Gastrocnemius medialis (tissue), 4 donors: ENCODE results near the gene STAT6. TPM values are rescaled to one million over a fixed set of nuclear protein-coding genes. Genes with fewer than 3 reads are reported as not detected.
A peak's percentile ranks its signal among the peaks of the same experiment; 100 is the strongest.

Experiments used
- ATAC-seq, 2 donors: fragments of 150-250 bp; one replicate each; pipeline ENCODE4 v1.9.1; 2016
- DNase-seq, 2 donors: peaks; one replicate each; pipeline ENCODE4 v3.0.0-alpha.2; 2019
- H3K27ac ChIP-seq, 4 donors: fragments of 200-600 bp; sonication (generic); 1 replicate in 1 of 4; 2 replicates in 3 of 4; pipeline ENCODE4 v1.5.1; 2016 to 2018; ENCODE audit warnings: mild to moderate bottlenecking in 2 of 4, moderate library complexity in 1 of 4
- H3K27me3 ChIP-seq, 3 donors: fragments of 200-600 bp; sonication (generic) in 2 of 3; 1 replicate in 1 of 3; 2 replicates in 2 of 3; pipeline versions ENCODE4 v1.5.1 to v1.6.0; 2016 to 2019; ENCODE audit warnings: mild to moderate bottlenecking in 1 of 3, moderate library complexity in 1 of 3
- H3K36me3 ChIP-seq, 2 donors: fragments of 200-600 bp; sonication (generic) in 1 of 2; one replicate each; pipeline ENCODE4 v1.5.1; 2017 to 2018
- H3K4me1 ChIP-seq, 2 donors: fragments of 200-600 bp; sonication (generic) in 1 of 2; one replicate each; pipeline ENCODE4 v1.5.1; 2016 to 2017; ENCODE audit warnings: mild to moderate bottlenecking in 2 of 2
- H3K4me3 ChIP-seq, 4 donors: fragments of 200-600 bp; sonication (generic) in 3 of 4; 1 replicate in 1 of 4; 2 replicates in 3 of 4; pipeline ENCODE4 v1.5.1; 2016 to 2019; ENCODE audit warnings: mild to moderate bottlenecking in 2 of 4
- H3K9me3 ChIP-seq, 3 donors: fragments of 200-600 bp; sonication (generic) in 2 of 3; 1 replicate in 1 of 3; 2 replicates in 2 of 3; pipeline ENCODE4 v1.5.1; 2016 to 2019
- CTCF ChIP-seq, 5 experiments: fragments of 450-650 bp in 3 of 5; fragments of 200-600 bp in 2 of 5; sonication (generic) in 2 of 5; IDR thresholded peaks in 4 of 5; conservative IDR thresholded peaks in 1 of 5; 1 replicate in 4 of 5; 2 replicates in 1 of 5; pipeline ENCODE4 v1.5.1; 2016 to 2019; ENCODE audit warnings: antibody characterized with exemption in 5 of 5, mild to moderate bottlenecking in 3 of 5, moderate library complexity in 3 of 5
- POLR2A ChIP-seq, 2 donors: fragments of 450-650 bp; IDR thresholded peaks; one replicate each; pipeline ENCODE4 v1.6.1; 2017; ENCODE audit warnings: antibody characterized with exemption in 2 of 2, mild to moderate bottlenecking in 2 of 2, moderate library complexity in 2 of 2
- in situ Hi-C, 4 donors: fragments of 200-750 bp; cut with MboI; loops; one replicate each; pipeline versions ENCODE4 v1.15.0 to v1.8.0; 2017; ENCODE audit warnings: low sequenced_read_pairs in 4 of 4
- intact Hi-C: fragments of 100-400 bp; cut with DNase I; formaldehyde crosslinking; loops from one replicate; pipeline ENCODE4 v1.15.1; 2023; ENCODE audit warnings: low total_unique reads
- total RNA-seq, 4 donors: library from RNA; depleted of rRNA; stranded (reverse); fragments of >200 nt; gene quantifications; one replicate each; pipeline versions ENCODE4 v1.1.0 to v1.2.3, GENCODE V29; 2016

STAT6 gene
- total RNA-seq, 4 donors from 2014 or later, result 12.5 to 17.4 (median 14.4) TPM

- in situ Hi-C loops, result loop anchor here (5.0 to 10.0 kb wide), 2 partner anchors 45 to 48 kb away; no protein-coding TSS in a partner anchor
- Histone ChIP-seq H3K27ac (peak overlapping the region; percentile 87 to 94 (median 93)), H3K4me1 (peaks cover 9 to 15% of the 10 kb centered on the region in 2 donors), H3K36me3 (no peaks in the 10 kb centered on the region), H3K9me3 (no peaks in the 10 kb centered on the region), H3K4me3 (peak overlapping the region; percentile 58 to 68 (median 64)), H3K27me3 (no peaks in the 10 kb centered on the region)
- ATAC-seq, result peak; percentile 52 to 67
- intact Hi-C loops, result loop anchor here (1.0 to 5.0 kb wide), 3 partner anchors 43 to 355 kb away; partner anchors contain the start of gene ZBTB39
- DNase-seq, result no peak
- TF ChIP-seq CTCF (IDR thresholded peaks at IDR 0.05 in 4 of 5, conservative IDR thresholded peaks at IDR 0.05 in 1 of 5), result peak in 2 of 5 experiments; percentile 82 to 84
- no peak for TF ChIP-seq POLR2A (IDR thresholded peaks at IDR 0.05)
These were observed 1.5 kb upstream of the STAT6 start for GRCh38 chr12:57112492-57113294.

DNA sequence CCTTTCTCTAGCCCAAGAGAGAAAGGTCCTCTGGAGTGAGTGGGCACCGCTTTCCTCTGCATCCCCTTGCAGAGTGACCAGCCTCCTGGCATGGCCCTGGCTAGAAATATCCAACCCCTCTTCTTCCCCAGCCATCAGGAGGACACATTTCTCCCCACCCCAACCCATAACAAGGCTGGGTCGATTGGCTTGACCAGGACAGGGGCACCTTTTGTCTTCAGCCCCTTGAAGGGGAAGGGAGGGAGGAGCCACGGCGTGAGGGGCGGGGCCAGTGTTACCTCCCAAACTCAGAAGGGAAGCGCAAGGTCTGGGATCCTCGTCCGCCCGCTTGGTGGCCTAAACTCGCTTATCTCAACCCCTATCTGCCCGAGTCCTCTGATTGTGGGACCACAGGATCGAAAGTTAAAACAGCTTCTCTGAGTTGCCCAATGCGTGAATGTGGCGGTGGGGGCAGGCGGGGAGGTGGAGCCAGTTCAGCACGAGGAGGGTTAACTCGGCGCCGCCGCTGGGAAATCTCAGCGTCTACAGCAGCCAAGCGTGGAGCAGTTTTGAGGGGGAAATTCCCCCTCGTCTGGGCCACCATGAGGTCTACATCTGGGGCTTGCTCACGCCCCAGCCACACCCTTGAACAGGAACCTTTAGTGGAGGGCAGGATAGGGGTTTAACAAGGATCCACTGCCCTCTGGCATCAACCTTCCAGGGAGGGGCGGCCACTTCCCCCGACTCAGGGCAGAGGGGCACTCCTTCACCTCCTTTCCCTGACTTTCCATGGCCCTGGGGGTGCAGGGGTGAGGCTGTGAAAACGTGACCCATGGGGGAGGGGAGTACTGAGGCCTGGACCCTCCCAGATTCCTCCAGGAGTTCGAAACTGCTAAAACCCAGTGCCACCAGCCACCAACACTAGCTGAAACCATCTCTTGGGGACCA is 795 bp downstream of the STAT6 start:
- peak; percentile 8 to 39 for ATAC-seq
- Histone ChIP-seq H3K36me3 (no peaks in the 10 kb centered on the region), H3K4me3 (peak overlapping the region; percentile 58 to 68 (median 64)), H3K9me3 (no peaks in the 10 kb centered on the region), H3K27ac (peak overlapping the region; percentile 87 to 94 (median 93)), H3K27me3 (no peaks in the 10 kb centered on the region), H3K4me1 (peaks cover 9 to 15% of the 10 kb centered on the region in 2 donors)
- intact Hi-C loops (loop anchor here (1.0 to 5.0 kb wide), 3 partner anchors 22 to 353 kb away; partner anchors contain the start of gene ZBTB39), in situ Hi-C loops (loop anchor here (5.0 to 10.0 kb wide), 2 partner anchors 43 to 46 kb away; no protein-coding TSS in a partner anchor)
- peak in 1 of 2 donors; percentile 46 for DNase-seq
- no peak for TF ChIP-seq CTCF (IDR thresholded peaks at IDR 0.05 in 4 of 5, conservative IDR thresholded peaks at IDR 0.05 in 1 of 5)
- TF ChIP-seq POLR2A (IDR thresholded peaks at IDR 0.05), result peak in 1 of 2 donors; percentile 32

GRCh38 chr12:57109207-57110103 is 1.7 kb downstream of the STAT6 start:
- TF ChIP-seq CTCF (IDR thresholded peaks at IDR 0.05 in 4 of 5, conservative IDR thresholded peaks at IDR 0.05 in 1 of 5), result no peak
- TF ChIP-seq POLR2A (IDR thresholded peaks at IDR 0.05), result no peak
- Histone ChIP-seq H3K9me3 (no peaks in the 10 kb centered on the region), H3K4me3 (peak overlapping the region; percentile 58 to 68 (median 64)), H3K27ac (peak overlapping the region; percentile 87 to 94 (median 93)), H3K36me3 (no peaks in the 10 kb centered on the region), H3K4me1 (peaks cover 9 to 15% of the 10 kb centered on the region in 2 donors), H3K27me3 (no peaks in the 10 kb centered on the region)
- intact Hi-C loops, result loop anchor here (5.0 kb wide), 2 partner anchors 102 to 352 kb away; partner anchors contain the start of gene ZBTB39
- in situ Hi-C loops, result loop anchor here (5.0 to 10.0 kb wide), 2 partner anchors 42 to 45 kb away; no protein-coding TSS in a partner anchor
- ATAC-seq (no peak), DNase-seq (no peak)
